Ishikawa (cell line): ENCODE results near the gene TMEM63A.

Source experiments
- CEBPB ChIP-seq: IDR thresholded peaks from 2 replicates; pipeline ENCODE4 v1.6.1; 2012
- CREB1 ChIP-seq: IDR thresholded peaks from 2 replicates; pipeline ENCODE4 v1.6.1; 2012; ENCODE audit warnings: low read depth
- EGR1 ChIP-seq: IDR thresholded peaks from 2 replicates; pipeline ENCODE4 v1.6.1; 2012
- EP300 ChIP-seq: IDR thresholded peaks from 2 replicates; pipeline ENCODE4 v1.6.1; 2012; ENCODE audit warnings: borderline replicate concordance
- FOXM1 ChIP-seq: IDR thresholded peaks from 2 replicates; pipeline ENCODE4 v1.6.1; 2012; ENCODE audit warnings: low read depth, borderline replicate concordance
- NFIC ChIP-seq: IDR thresholded peaks from 2 replicates; pipeline ENCODE4 v1.6.1; 2012
- RAD21 ChIP-seq: IDR thresholded peaks from 2 replicates; pipeline ENCODE4 v1.6.1; 2012; ENCODE audit warnings: low read depth
- TAF1 ChIP-seq: IDR thresholded peaks from 2 replicates; pipeline ENCODE4 v1.6.1; 2012; ENCODE audit warnings: low read depth, mild to moderate bottlenecking
- TCF12 ChIP-seq: IDR thresholded peaks from 2 replicates; pipeline ENCODE4 v1.6.1; 2012; ENCODE audit warnings: low read depth
- TEAD4 ChIP-seq: IDR thresholded peaks from 2 replicates; pipeline ENCODE4 v1.6.1; 2012
- YY1 ChIP-seq: IDR thresholded peaks from 2 replicates; pipeline ENCODE4 v1.6.1; 2012; ENCODE audit warnings: low read depth
- ZBTB7A ChIP-seq: IDR thresholded peaks from 2 replicates; pipeline ENCODE4 v1.6.1; 2012; ENCODE audit warnings: low read depth
- TF ChIP-seq, protein P1 (sequence below): IDR thresholded peaks from 2 replicates; pipeline ENCODE4 v1.6.1; 2012; ENCODE audit warnings: low read depth, mild to moderate bottlenecking
- TF ChIP-seq, protein P2 (sequence below): IDR thresholded peaks from 2 replicates; pipeline ENCODE4 v1.6.1; 2012
- TF ChIP-seq, protein P3 (sequence below): IDR thresholded peaks from 2 replicates; pipeline ENCODE4 v1.6.1; 2012

The TMEM63A gene

DNA sequence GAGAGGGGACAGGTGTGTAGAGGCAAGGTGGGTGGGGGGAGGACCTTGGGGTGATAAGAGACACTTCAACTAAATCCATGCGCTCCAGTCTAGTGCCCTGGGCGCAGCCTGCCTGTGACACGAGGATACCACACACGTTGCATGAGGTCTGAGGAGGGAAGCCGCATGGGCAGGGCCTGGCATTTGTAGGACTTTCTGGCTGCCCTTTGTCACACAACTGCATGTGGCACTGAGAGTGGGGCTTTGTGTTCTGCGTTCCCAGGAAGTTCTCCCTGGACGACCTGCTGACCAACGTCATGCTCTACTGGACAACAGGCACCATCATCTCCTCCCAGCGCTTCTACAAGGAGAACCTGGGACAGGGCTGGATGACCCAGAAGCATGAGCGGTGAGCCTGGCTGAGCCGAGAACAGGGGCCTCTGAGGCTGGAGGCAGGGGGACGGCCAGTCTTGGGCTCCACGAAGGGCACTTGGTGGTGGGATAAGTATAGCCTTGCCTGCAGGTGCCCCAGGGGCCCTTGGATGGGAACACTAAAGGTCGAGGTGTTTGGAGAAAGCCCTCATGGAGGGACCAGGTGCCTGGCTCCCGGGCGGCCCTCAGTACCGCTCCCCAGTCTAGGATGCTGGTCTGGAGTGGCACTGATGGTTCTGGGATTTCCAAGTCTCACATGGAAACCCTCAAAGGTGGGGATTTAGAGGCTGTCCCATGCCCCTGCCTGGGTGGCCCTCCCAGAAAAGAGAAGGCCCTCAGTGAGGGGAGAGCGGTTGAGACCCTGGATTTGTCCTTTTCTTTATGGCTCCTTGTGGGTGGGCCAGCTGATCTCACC is 37.7 kb downstream of the TMEM63A start:
- TF ChIP-seq, protein P1, sequence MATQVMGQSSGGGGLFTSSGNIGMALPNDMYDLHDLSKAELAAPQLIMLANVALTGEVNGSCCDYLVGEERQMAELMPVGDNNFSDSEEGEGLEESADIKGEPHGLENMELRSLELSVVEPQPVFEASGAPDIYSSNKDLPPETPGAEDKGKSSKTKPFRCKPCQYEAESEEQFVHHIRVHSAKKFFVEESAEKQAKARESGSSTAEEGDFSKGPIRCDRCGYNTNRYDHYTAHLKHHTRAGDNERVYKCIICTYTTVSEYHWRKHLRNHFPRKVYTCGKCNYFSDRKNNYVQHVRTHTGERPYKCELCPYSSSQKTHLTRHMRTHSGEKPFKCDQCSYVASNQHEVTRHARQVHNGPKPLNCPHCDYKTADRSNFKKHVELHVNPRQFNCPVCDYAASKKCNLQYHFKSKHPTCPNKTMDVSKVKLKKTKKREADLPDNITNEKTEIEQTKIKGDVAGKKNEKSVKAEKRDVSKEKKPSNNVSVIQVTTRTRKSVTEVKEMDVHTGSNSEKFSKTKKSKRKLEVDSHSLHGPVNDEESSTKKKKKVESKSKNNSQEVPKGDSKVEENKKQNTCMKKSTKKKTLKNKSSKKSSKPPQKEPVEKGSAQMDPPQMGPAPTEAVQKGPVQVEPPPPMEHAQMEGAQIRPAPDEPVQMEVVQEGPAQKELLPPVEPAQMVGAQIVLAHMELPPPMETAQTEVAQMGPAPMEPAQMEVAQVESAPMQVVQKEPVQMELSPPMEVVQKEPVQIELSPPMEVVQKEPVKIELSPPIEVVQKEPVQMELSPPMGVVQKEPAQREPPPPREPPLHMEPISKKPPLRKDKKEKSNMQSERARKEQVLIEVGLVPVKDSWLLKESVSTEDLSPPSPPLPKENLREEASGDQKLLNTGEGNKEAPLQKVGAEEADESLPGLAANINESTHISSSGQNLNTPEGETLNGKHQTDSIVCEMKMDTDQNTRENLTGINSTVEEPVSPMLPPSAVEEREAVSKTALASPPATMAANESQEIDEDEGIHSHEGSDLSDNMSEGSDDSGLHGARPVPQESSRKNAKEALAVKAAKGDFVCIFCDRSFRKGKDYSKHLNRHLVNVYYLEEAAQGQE: no peak
- TF ChIP-seq NFIC (no peak), EP300 (no peak), RAD21 (no peak), CREB1 (no peak), YY1 (no peak), FOXM1 (no peak)
- TF ChIP-seq, protein P2, sequence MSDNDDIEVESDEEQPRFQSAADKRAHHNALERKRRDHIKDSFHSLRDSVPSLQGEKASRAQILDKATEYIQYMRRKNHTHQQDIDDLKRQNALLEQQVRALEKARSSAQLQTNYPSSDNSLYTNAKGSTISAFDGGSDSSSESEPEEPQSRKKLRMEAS: 0 out of 2 replicates have a peak, but pooled peaks have one; percentile 18

DNA sequence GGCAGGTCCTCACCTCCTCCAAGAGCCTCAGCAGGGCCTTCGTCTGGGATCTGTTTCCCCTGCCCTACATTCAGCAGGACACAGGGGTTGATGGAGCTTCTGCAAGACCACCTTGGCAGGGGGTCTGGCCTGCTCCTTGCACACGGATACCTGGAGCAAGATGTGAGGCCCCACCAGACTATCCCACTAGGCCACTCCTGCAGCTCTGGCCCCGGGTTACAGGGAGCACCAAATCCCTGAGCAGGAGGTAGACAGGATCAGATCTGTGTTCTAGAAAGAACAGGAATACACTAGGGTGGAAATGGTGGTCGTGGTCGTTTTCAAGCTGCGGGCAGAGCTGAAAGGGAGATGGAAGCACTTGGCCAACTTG is 38.8 kb downstream of the TMEM63A start:
- TF ChIP-seq ZBTB7A: no peak
- no peak for TF ChIP-seq NFIC
- TF ChIP-seq TAF1: no peak
- TF ChIP-seq, protein P3, sequence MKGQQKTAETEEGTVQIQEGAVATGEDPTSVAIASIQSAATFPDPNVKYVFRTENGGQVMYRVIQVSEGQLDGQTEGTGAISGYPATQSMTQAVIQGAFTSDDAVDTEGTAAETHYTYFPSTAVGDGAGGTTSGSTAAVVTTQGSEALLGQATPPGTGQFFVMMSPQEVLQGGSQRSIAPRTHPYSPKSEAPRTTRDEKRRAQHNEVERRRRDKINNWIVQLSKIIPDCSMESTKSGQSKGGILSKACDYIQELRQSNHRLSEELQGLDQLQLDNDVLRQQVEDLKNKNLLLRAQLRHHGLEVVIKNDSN: no peak
- TF ChIP-seq EP300: no peak
- TF ChIP-seq, protein P1: no peak
- TF ChIP-seq TEAD4: no peak
- TF ChIP-seq CEBPB: no peak
- TF ChIP-seq YY1: no peak
- TF ChIP-seq RAD21: no peak
- TF ChIP-seq FOXM1: no peak
- no peak for TF ChIP-seq TCF12
- no peak for TF ChIP-seq EGR1
- TF ChIP-seq, protein P2: no peak

DNA sequence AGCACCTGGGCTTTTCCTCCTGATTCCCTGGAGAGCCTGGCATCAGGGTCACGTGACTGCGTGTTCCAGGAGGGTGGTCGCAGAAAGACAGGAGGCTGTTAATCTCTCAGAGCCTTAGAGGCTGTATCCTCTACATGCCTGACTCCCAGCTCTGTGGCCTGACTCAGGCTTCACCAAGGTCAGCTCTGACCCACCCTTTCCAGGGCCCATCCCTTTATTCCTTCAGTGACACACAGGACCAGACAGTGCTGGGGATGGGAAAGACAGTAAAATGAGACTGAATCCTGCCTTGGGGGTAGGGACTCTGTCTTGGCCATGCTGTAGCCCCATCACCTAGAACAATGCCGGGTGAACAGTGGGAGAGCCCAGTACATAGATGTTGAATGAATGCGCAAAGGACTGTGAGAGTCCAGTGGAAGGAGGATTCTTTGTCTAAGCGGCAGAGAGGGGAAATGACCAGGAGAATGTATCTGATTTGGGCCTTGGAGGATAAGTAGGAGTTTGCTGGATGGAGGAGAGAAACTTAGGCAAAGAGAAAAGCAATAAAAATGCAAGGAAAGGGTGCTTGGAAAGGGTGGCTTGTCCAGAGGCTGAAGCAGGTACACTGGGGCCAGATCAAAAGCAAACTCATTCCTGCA is 39.3 kb downstream of the TMEM63A start:
- no peak for TF ChIP-seq ZBTB7A
- TF ChIP-seq TCF12: no peak

DNA sequence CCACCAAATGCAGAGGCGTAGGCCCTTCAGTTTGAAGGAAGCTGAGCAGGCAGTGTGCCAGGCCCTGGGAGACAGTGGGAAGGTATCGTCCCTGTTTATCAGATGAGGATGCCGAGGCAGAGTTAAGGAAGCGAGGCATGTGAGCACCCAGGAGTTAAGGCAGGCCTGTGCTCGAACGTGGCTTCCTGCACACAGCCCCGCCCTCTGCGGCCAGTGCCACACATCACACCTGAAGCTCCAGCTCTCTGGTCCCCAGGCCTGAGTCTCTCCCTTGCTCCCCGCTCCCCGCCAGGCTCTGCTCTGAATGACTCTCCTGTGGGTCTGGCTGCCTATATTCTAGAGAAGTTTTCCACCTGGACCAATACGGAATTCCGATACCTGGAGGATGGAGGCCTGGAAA is 40.1 kb downstream of the TMEM63A start:
- TF ChIP-seq CREB1: no peak
- TF ChIP-seq NFIC: no peak
- no peak for TF ChIP-seq RAD21
- no peak for TF ChIP-seq TCF12
- no peak for TF ChIP-seq CEBPB
- TF ChIP-seq, protein P1: no peak
- TF ChIP-seq EP300: no peak
- TF ChIP-seq, protein P2: no peak
- no peak for TF ChIP-seq FOXM1
- TF ChIP-seq EGR1: no peak
- no peak for TF ChIP-seq YY1
- TF ChIP-seq, protein P3: no peak
- TF ChIP-seq TAF1: no peak
- no peak for TF ChIP-seq TEAD4
- TF ChIP-seq ZBTB7A: no peak
